ENCODE results near the gene KPNA1.
"Not testable (repeated sequence)": the region's sequence is repeated elsewhere in the genome, so short reads cannot be mapped to it uniquely, and the experiment has no call there.

Gene KPNA1

GRCh38 chr3:122469659-122470058 lies 45.1 kb downstream of the KPNA1 start:
- no peak for DNase-seq

- DNase-seq: no peak
Observed at GRCh38 chr3:122468896-122469533, 45.7 kb downstream of the KPNA1 start.

- DNase-seq: no peak
Observed at GRCh38 chr3:122466701-122467240, 48.0 kb downstream of the KPNA1 start.

GRCh38 chr3:122464659-122465058 lies 50.1 kb downstream of the KPNA1 start:
- no peak for DNase-seq

GRCh38 chr3:122462406-122462805 lies 52.3 kb downstream of the KPNA1 start:
- DNase-seq: no peak

GRCh38 chr3:122461806-122462205 lies 52.9 kb downstream of the KPNA1 start:
- no peak for DNase-seq

GRCh38 chr3:122458992-122459391 lies 55.7 kb downstream of the KPNA1 start:
- DNase-seq: no peak

- DNase-seq: no peak
Observed at GRCh38 chr3:122457706-122458105, 57.0 kb downstream of the KPNA1 start.

- DNase-seq: no peak
Observed at GRCh38 chr3:122456074-122456473, 58.7 kb downstream of the KPNA1 start.

- no peak for DNase-seq
Observed at GRCh38 chr3:122451371-122451770, 63.4 kb downstream of the KPNA1 start.

- DNase-seq: not testable (repeated sequence)
Observed at GRCh38 chr3:122448218-122448617, 66.5 kb downstream of the KPNA1 start.

GRCh38 chr3:122444491-122444887 lies 70.2 kb downstream of the KPNA1 start:
- DNase-seq: not testable (repeated sequence)

- DNase-seq: not testable (repeated sequence)
Observed at GRCh38 chr3:122443762-122444490, 70.8 kb downstream of the KPNA1 start.

GRCh38 chr3:122443090-122443489 lies 71.6 kb downstream of the KPNA1 start:
- no peak for DNase-seq

GRCh38 chr3:122435950-122436349 lies 78.8 kb downstream of the KPNA1 start:
- DNase-seq: no peak

- DNase-seq: no peak
Observed at GRCh38 chr3:122430371-122430770, 84.4 kb downstream of the KPNA1 start.

- no peak for DNase-seq
Observed at GRCh38 chr3:122427857-122428471, 86.8 kb downstream of the KPNA1 start.

- no peak for DNase-seq
Observed at GRCh38 chr3:122421836-122422235, 92.9 kb downstream of the KPNA1 start.

- DNase-seq: no peak
Observed at GRCh38 chr3:122421101-122421500, 93.6 kb downstream of the KPNA1 start.

GRCh38 chr3:122416966-122417365 lies 97.8 kb downstream of the KPNA1 start:
- no peak for DNase-seq

GRCh38 chr3:122415762-122416654 lies 98.7 kb downstream of the KPNA1 start, which contains the start of gene WDR5B:
TSS of gene WDR5B (minus strand) at chr3:122416062. CDS start at chr3:122415528, 534 bp downstream.
- DNase-seq: no peak

GRCh38 chr3:122415104-122415744 lies 99.5 kb downstream of the KPNA1 start:
- no peak for DNase-seq
